Fibroblast of lung (primary cell): Measurements from ENCODE around the gene TIMMDC1. TPM values are rescaled to one million over a fixed set of nuclear protein-coding genes. Genes with fewer than 3 reads are reported as not detected.

ENCODE experiments used
- DNase-seq, 2 donors: peaks; one replicate each; pipeline versions ENCODE4 v3.0.0 to v3.0.0-alpha.2; 2010; ENCODE audit warnings: low read depth in 2 of 2
- H2AFZ ChIP-seq: 2 replicates; pipeline ENCODE4 v1.5.1; 2012; ENCODE audit warnings: low read length, control low read depth, inconsistent platforms
- H3K27ac ChIP-seq: 2 replicates; pipeline ENCODE4 v1.5.1; 2011; ENCODE audit warnings: low read length, control low read depth; ENCODE audit not compliant: insufficient read depth
- H3K27me3 ChIP-seq: 2 replicates; pipeline ENCODE4 v1.5.1; 2011; ENCODE audit warnings: mild to moderate bottlenecking, low read length; ENCODE audit not compliant: control insufficient read depth, insufficient read depth
- H3K36me3 ChIP-seq: 2 replicates; pipeline ENCODE4 v1.5.1; 2011; ENCODE audit warnings: low read length; ENCODE audit not compliant: control insufficient read depth, insufficient read depth
- H3K4me1 ChIP-seq: 2 replicates; pipeline ENCODE4 v1.5.1; 2011; ENCODE audit warnings: low read length; ENCODE audit not compliant: control insufficient read depth, insufficient read depth; ENCODE audit errors: extremely low read depth
- H3K4me2 ChIP-seq: 2 replicates; pipeline ENCODE4 v1.5.1; 2011; ENCODE audit warnings: low read length, control low read depth; ENCODE audit not compliant: insufficient read depth; ENCODE audit errors: extremely low read depth
- H3K4me3 ChIP-seq, 4 experiments: fragments of 200-600 bp in 1 of 4; sonication (generic) in 1 of 4; replicated peaks in 1 of 4; 2 replicates each; pipeline ENCODE4 v1.5.1; 2011 to 2016; ENCODE audit warnings: low read length in 4 of 4, low read depth in 3 of 4, mild to moderate bottlenecking in 3 of 4, control low read depth in 2 of 4, inconsistent platforms in 1 of 4, mixed read lengths in 1 of 4; ENCODE audit not compliant: insufficient read depth in 1 of 4; ENCODE audit errors: control extremely low read depth in 1 of 4
- H3K79me2 ChIP-seq: 2 replicates; pipeline ENCODE4 v1.5.1; 2012; ENCODE audit warnings: mild to moderate bottlenecking, low read length, inconsistent platforms; ENCODE audit not compliant: control insufficient read depth, insufficient read depth
- H3K9ac ChIP-seq: 2 replicates; pipeline ENCODE4 v1.5.1; 2011; ENCODE audit warnings: mild to moderate bottlenecking, low read length, control low read depth; ENCODE audit not compliant: insufficient read depth
- H3K9me3 ChIP-seq: 2 replicates; pipeline ENCODE4 v1.5.1; 2012; ENCODE audit warnings: low read depth, low read length; ENCODE audit not compliant: control insufficient read depth, insufficient read depth
- H4K20me1 ChIP-seq: 2 replicates; pipeline ENCODE4 v1.5.1; 2011; ENCODE audit warnings: low read length; ENCODE audit not compliant: control insufficient read depth, insufficient read depth; ENCODE audit errors: extremely low read depth
- CTCF ChIP-seq, 2 donors: IDR thresholded peaks in 1 of 2; conservative IDR thresholded peaks in 1 of 2; 1 replicate in 1 of 2; 2 replicates in 1 of 2; pipeline ENCODE4 v1.5.1; 2011 to 2012; ENCODE audit warnings: low read length in 2 of 2, control low read depth in 1 of 2, inconsistent platforms in 1 of 2, low read depth in 1 of 2, mild to moderate bottlenecking in 1 of 2
- EZH2 ChIP-seq: IDR thresholded peaks from 2 replicates; pipeline ENCODE4 v1.5.1; 2012; ENCODE audit warnings: low read length, control low read depth, mild to moderate bottlenecking; ENCODE audit errors: missing control alignments
- polyA plus RNA-seq, 2 donors: library from polyadenylated mRNA; depleted of rRNA in 1 of 2; stranded (reverse) in 1 of 2; unstranded in 1 of 2; fragments of >200 nt; gene quantifications; 2 replicates each; pipeline ENCODE4 v1.2.1, GENCODE V29; 2011 to 2012; ENCODE audit warnings: missing spikeins in 1 of 2
- total RNA-seq: library from RNA; depleted of rRNA; stranded (reverse); fragments of >200 nt; gene quantifications from 2 replicates; pipeline ENCODE4 v1.2.1, GENCODE V29; 2014

TIMMDC1 gene
- total and polyA plus RNA-seq, 2 donors (not counting 1 experiment from before 2014, with no cell fraction given) = 59.5 to 60.1 TPM

GRCh38 chr3:119569156-119569555 lies 70.8 kb downstream of the TIMMDC1 start:
- H3K9me3 ChIP-seq = no peaks in the 10 kb centered on the region
- no peaks in the 10 kb centered on the region for H3K79me2 ChIP-seq
- no peak overlapping the region for H3K4me2 ChIP-seq
- no peak for DNase-seq
- H3K27me3 ChIP-seq = no peaks in the 10 kb centered on the region
- no peak overlapping the region for H3K4me3 ChIP-seq
- H4K20me1 ChIP-seq = no peaks in the 10 kb centered on the region
- no peaks in the 10 kb centered on the region for H3K4me1 ChIP-seq
- no peak overlapping the region for H2AFZ ChIP-seq
- H3K9ac ChIP-seq = no peak overlapping the region
- H3K36me3 ChIP-seq = no peaks in the 10 kb centered on the region
- TF ChIP-seq CTCF (conservative IDR thresholded peaks at IDR 0.05 in 1 of 2, IDR thresholded peaks at IDR 0.05 in 1 of 2; ENCODE audit: low read depth in 1 of 2, low read length in 2 of 2) (no peak), EZH2 (no peak)
- H3K27ac ChIP-seq = no peak overlapping the region

GRCh38 chr3:119570229-119570628 lies 71.9 kb downstream of the TIMMDC1 start:
- Histone ChIP-seq H3K9me3 (no peaks in the 10 kb centered on the region), H3K79me2 (no peaks in the 10 kb centered on the region)
- TF ChIP-seq CTCF (conservative IDR thresholded peaks at IDR 0.05 in 1 of 2, IDR thresholded peaks at IDR 0.05 in 1 of 2; ENCODE audit: low read depth in 1 of 2, low read length in 2 of 2) (no peak), EZH2 (no peak)

GRCh38 chr3:119571230-119571629 lies 72.9 kb downstream of the TIMMDC1 start:
- H4K20me1 ChIP-seq = no peaks in the 10 kb centered on the region
- DNase-seq = no peak
- no peaks in the 10 kb centered on the region for H3K27me3 ChIP-seq
- H3K4me2 ChIP-seq = no peak overlapping the region
- H3K9me3 ChIP-seq = no peaks in the 10 kb centered on the region
- no peak overlapping the region for H2AFZ ChIP-seq
- TF ChIP-seq CTCF (conservative IDR thresholded peaks at IDR 0.05 in 1 of 2, IDR thresholded peaks at IDR 0.05 in 1 of 2; ENCODE audit: low read depth in 1 of 2, low read length in 2 of 2) = no peak
- no peak for TF ChIP-seq EZH2
- H3K9ac ChIP-seq = no peak overlapping the region
- H3K36me3 ChIP-seq = no peaks in the 10 kb centered on the region
- H3K79me2 ChIP-seq = no peaks in the 10 kb centered on the region
- H3K4me3 ChIP-seq = no peak overlapping the region
- H3K4me1 ChIP-seq = no peaks in the 10 kb centered on the region
- no peak overlapping the region for H3K27ac ChIP-seq

More at GRCh38 chr3:119570229-119570628, 71.9 kb downstream of the TIMMDC1 start:
- no peak overlapping the region for H3K9ac ChIP-seq
- no peaks in the 10 kb centered on the region for H4K20me1 ChIP-seq
- no peak overlapping the region for H3K4me2 ChIP-seq
- H3K27me3 ChIP-seq = no peaks in the 10 kb centered on the region
- H3K4me3 ChIP-seq = no peak overlapping the region
- no peaks in the 10 kb centered on the region for H3K4me1 ChIP-seq
- H2AFZ ChIP-seq = no peak overlapping the region
- H3K27ac ChIP-seq = no peak overlapping the region
- H3K36me3 ChIP-seq = no peaks in the 10 kb centered on the region
- no peak for DNase-seq
